GM18867 (cell line): Measurements from ENCODE around the gene CAPZA1.

ENCODE experiments used
- ATAC-seq: cut with Tn5 transposase; IDR thresholded peaks from one replicate; pipeline ENCODE4 v1.9.1; 2021; ENCODE audit warnings: mild to moderate bottlenecking, moderate library complexity; ENCODE audit not compliant: unreplicated experiment

Gene CAPZA1

DNA sequence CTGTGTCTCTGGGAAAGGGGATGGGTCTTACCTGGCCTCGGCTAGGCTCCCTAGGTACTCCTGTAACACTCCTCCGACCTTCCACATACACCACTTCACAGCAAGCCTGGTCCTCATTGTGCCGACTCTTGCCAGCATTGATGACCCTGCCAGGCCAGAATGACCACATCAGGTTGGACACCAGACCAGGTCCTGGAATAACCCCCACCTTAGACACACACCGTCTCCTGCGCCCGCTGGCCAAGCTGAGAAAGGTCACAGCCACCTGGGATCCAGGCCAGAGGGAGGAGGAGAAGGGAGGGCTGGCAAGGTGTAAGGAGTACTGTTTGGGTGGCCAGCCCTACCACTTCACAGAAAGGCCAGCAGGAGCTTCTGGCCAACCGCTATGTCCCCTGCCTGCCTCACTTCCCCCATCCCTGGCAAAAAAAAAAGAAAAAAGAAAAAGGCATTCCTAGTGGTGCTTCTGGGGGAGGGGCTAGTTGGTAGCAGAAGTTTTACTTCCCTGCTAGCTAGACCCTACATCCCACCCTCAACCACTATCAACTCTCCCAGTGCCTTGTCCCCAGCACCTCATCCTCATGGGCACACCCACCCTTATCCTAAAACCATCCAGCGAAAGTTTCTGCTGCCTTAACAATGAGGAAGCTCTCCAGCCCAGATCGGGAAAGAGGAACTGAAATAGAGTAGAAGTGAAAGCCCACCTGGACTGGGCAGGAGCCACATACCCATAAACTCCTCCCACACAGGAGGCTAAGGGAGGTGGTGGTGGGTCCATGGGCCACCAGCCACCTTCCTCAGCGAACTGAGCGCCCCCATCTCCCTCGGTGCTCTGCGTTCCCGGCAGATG is 94.1 kb downstream of the CAPZA1 start:
- ATAC-seq = no peak

DNA sequence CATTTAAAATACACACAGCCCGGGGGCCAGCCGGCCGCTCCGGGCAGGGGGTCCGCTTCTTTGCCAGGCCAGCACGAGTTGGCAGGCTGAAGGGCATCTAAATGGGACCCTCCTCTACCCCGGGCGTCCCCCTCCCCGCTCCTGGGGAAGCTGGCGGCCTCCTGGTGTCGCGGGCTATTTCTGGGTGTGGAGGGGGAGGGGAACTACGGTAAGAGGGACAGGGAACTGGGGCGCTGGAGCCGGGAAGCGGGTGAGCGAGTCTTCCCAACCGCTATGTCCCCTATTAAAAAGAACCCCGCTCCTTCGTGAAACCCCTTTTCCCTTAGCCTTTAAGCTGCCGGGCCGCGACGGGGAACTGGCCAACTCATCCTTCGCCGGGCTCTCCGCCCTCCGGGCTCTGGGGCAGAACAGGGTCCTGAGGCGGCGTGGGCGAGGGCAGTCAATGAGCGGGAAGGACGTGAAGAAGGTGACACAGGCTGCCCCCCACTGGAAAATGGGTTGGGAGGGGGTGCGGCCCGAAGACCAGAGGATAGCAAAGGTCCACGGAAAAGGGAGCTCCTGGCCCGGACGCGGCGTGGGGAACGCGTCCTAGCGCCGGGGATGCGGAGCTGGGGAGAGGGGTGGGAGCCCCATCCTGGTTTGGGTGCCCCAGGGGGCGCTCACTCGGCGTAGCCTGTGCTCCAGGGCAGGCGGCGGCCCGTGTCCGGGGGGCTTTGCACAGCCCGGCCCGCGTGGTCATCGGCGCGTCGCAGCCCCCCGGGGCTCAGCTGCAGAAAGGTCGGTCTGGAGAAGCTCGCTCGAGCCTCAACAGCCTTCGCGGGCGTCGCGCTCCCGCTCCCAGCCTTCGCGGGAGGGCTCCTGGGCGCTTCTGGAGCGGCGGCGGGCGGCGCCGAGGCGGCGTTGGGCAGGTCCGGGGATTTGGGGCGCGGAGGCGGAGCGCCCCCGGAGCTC is 95.0 kb downstream of the CAPZA1 start:
- ATAC-seq = no peak

DNA sequence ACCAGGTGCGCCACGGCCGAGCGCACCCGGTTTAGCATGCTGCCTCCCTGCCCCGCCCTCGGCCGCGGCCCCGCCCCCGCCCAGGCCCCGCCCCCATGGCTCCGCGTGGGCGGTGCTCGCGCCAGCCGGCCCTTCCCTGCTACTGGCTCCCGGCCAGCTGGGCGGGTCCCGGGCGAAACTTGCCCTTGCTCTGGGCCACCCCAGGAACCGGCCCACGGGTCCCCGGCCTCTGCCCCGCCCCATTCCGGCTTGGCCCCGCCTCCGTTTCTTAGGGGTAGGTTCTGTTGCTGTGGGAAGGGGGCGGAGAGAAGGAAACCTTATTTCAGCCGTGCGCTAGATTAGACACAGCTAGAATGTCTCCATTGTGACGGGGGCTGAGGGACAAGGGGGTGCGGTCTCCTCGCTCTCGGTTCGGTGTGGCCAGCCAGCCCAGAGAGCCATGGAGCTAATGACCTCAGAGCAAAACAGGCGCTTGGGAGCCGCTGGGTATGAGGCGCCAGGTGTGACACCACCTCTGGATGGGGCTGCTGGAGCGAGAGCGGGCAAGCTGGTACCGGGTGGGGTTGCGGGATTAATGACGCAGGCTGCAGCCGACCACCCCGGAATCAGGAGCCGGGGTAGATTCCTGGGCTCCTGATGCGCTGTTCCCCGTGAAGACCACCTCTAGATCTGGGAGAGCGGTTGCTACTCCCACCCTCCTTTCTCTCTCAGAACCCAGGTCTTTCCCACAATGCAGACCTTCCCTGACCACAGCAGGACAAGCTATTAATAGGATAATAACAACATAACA is 95.8 kb downstream of the CAPZA1 start, which contains the start of gene PPM1J:
Gene PPM1J, minus strand, starts transcription at position 69 of the 790 bp plus-strand sequence. Its CDS starts 31 bp downstream, at position 38.
- ATAC-seq = peak; percentile 77

DNA sequence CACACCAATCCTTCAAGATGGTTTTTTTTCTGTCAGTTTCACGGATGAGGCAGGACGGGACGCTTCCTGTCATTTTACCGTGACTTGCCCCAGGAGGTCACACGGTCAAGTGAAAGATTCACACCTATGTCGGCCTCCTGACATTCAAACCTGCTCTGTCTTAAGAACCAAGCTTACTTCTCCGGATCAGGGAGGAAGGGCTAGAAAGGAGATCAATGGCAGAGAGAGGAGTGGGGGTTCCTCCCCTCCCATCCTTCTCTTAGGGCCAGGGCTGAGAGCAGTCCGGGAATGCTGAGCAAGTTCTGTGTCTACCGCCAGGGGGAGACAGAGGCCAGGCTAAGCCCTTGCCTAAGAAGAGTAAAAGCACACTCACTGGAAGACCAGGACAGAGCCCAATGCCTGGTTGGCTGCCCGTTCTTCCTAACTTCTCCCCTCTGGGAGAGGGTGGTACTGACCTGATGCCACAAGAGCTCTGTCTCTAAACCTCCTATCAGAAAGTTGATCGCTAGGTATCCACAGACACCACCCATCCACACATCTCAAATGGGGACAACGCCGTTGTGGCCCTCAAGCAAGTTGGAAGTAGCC is 96.6 kb downstream of the CAPZA1 start:
- peak; percentile 36 for ATAC-seq

DNA sequence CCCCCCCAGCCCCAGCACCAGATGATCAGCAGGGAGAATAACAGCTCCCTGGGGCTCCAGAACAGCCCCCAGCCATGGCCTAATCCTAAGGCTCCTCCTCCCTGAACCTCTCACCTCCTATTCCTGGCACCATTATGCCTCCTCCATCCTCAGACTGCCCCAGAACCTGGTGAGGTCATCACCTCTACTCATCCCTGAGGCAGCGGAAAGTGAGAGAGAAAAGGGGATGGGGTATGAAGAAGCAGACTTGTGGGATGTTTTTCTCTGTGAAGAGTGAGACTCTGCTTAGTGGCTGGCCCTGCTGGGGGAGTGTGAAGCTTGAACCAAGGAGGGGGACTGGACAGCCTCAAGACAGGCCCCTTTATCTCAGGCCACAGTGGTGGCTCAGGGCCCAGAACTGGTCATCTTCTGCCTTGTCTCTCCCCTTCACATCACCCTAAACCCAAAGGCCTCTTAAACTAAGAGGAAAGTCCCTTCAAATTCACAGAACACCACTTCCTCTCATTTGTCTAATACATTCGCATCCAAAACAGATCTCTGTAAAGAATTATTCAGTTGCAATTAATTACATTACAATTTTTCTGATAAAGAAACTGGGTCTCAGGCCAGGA is 97.7 kb downstream of the CAPZA1 start:
- no peak for ATAC-seq

DNA sequence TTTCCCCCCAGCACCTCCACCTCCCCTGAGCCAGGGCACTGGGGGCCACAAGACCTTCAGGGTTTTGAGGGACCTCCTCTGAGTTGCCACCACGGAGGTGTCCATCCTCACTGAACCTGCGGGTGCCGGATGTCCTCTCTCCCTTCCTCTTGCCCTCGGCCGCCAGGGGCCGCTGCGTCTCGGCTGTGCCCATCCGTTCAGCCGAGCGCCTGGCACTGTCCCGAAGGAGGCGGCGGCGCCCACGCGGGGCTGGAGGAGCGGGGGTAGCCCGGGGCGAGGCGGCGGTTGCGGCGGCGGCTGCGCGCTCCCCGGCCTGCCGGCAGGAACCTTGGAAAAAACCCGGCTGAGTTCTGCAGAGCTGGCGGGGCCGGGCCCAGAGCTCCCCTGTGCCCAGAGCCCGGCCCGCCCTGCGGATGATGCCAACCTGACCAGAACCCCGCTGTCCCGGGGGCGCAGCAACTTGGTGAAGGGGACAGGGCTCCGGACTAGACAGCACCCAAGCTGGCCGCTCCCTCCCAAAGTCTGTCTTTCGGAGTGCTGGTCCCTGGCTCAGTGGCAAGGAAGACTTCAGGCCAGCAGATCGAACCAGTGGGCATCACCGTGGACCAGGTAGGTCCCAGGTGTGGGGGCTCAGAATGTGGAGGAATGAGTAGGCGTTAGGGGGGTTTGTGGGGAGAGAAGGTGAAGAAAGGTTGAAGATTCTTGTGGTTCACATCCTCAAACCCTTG is 99.2 kb downstream of the CAPZA1 start:
- ATAC-seq = no peak

DNA sequence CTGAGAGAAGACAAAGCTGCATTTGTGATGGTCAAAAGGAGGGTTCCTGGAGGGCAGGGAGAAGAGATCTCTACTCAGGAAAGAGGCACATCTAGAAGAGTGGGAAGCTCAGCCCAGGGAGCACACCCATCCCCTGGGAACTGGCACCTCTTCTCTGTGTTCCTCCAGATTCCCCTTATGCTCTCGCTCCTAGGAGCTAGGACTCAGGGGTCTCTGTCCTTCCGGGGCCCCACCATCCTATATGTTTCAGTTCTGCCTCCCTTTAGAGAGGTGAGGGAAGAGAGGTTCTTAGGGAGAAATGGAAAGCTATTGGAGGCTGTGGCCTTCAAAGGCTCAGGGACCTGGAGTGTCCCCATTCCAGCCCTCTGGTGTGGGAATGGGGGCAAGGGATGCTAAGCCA is 100.1 kb downstream of the CAPZA1 start:
- ATAC-seq = no peak

DNA sequence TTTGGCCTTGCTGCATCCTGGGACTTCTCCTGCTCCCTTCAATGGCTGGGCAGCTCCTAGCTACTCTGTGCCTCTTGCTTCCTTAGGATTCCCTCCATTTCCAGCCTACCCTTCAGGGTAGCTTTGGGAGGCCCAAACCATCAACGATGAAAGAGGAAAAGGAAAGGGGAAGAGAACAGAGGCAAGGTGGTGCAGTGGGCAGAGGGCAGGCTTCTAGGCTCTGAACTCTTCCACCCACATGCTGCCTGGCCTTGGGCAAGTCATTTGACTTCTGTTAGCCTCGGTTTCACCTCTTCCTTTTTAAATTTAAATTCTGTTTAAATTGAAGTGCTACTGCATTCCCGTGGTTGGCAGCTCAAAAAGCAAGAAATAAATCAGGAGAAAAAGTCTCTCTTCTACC is 101.2 kb downstream of the CAPZA1 start:
- no peak for ATAC-seq
